ENCODE results near the gene NUMB. TPM values are rescaled to one million over a fixed set of nuclear protein-coding genes. Genes with fewer than 3 reads are reported as not detected.

NUMB gene
- total RNA-seq, 1 experiment from 2014 or later = 46.5 TPM

DNA sequence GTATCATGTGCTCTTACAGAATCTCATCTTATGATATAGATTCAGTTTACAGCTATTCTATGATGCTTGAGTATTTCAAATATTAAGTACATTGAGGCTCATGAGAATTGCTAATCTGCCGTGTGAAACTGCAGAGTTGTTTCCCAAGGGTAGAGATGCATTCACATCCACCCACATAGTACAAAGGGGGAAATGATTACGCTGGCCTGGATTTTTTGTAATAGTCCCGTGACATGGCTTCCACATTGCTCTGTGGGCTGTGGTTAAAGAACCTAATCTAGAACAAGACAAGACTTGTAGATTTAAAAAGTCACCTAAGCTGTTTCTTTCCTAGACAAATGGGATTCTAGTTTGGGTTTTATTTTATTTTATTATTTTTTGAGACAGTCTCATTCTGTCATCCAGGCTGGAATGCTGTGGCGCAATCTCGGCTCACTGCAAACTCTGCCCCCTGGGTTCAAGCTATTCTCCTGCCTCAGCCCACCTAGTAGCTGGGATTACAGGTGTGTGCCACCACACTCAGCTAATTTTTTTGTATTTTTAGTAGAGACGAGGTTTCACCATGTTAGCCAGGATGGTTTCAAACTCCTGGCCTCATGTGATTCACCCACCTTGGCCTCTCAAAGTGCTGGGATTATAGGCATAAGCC lies 19.4 kb upstream of the NUMB start:
- H3K9me3 Mint-ChIP-seq = no peaks in the 10 kb centered on the region; a peak in 1 of 5 replicates
- Histone ChIP-seq H2BK120ac (ENCODE audit: low read depth, low read length, poor library complexity, severe bottlenecking) (no peak overlapping the region), H3K9me3 (ENCODE audit: control insufficient read depth, low read depth, low read length) (no peaks in the 10 kb centered on the region), H4K8ac (replicated peaks; ENCODE audit: insufficient read length, low read depth, low read length) (no peak overlapping the region), H2AFZ (ENCODE audit: low read length) (no peak overlapping the region), H3K27ac (ENCODE audit: insufficient read length, low read depth, low read length) (no peak overlapping the region), H3K18ac (ENCODE audit: insufficient read length, low read depth, low read length) (no peak overlapping the region), H3K4ac (ENCODE audit: low read depth, low read length) (no peak overlapping the region), H4K20me1 (ENCODE audit: control insufficient read depth, insufficient read depth, insufficient read length) (no peaks in the 10 kb centered on the region), H3K14ac (ENCODE audit: insufficient read depth, low read length) (no peak overlapping the region), H3K4me1 (ENCODE audit: insufficient read depth, low read length) (no peaks in the 10 kb centered on the region), H3K9ac (ENCODE audit: extremely low read depth, insufficient read length, low read length) (no peak overlapping the region), H2BK20ac (ENCODE audit: low read depth, low read length, poor library complexity, severe bottlenecking) (no peak overlapping the region), H3K79me2 (ENCODE audit: insufficient read depth, low read length) (no peaks in the 10 kb centered on the region), H2BK5ac (ENCODE audit: insufficient read length, low read length) (no peak overlapping the region), H2BK15ac (ENCODE audit: low read depth, low read length) (no peak overlapping the region), H2AK5ac (ENCODE audit: insufficient read length, low read length) (no peak overlapping the region), H3K4me2 (ENCODE audit: insufficient read depth, insufficient read length, low read length) (no peak overlapping the region), H2BK12ac (ENCODE audit: insufficient read length, low read depth, low read length) (no peak overlapping the region), H3K23ac (ENCODE audit: insufficient read length, low read depth, low read length) (no peak overlapping the region), H4K91ac (ENCODE audit: insufficient read length, low read depth, low read length) (no peak overlapping the region), H3K23me2 (ENCODE audit: insufficient read length, low read depth, low read length, poor library complexity, severe bottlenecking) (no peaks in the 10 kb centered on the region), H4K5ac (ENCODE audit: insufficient read length, low read depth, low read length) (no peak overlapping the region), H3K79me1 (ENCODE audit: insufficient read depth, low read depth, low read length, poor library complexity, severe bottlenecking) (no peaks in the 10 kb centered on the region), H3K56ac (ENCODE audit: insufficient read length, low read depth, low read length) (no peak overlapping the region), H3T11ph (ENCODE audit: low read length) (no peak overlapping the region), H3K27me3 (ENCODE audit: insufficient read depth, low read length) (no peaks in the 10 kb centered on the region)
- H3K27ac Mint-ChIP-seq = no peak overlapping the region
- no peaks in the 10 kb centered on the region for H3K36me3 Mint-ChIP-seq (ENCODE audit: insufficient read depth in 1 of 3, low read depth in 3 of 3)
- peaks cover 0 to 7% of the 10 kb centered on the region in 2 experiments; a peak in 2 of 4 replicates for H3K4me1 Mint-ChIP-seq
- TF ChIP-seq, protein P1, sequence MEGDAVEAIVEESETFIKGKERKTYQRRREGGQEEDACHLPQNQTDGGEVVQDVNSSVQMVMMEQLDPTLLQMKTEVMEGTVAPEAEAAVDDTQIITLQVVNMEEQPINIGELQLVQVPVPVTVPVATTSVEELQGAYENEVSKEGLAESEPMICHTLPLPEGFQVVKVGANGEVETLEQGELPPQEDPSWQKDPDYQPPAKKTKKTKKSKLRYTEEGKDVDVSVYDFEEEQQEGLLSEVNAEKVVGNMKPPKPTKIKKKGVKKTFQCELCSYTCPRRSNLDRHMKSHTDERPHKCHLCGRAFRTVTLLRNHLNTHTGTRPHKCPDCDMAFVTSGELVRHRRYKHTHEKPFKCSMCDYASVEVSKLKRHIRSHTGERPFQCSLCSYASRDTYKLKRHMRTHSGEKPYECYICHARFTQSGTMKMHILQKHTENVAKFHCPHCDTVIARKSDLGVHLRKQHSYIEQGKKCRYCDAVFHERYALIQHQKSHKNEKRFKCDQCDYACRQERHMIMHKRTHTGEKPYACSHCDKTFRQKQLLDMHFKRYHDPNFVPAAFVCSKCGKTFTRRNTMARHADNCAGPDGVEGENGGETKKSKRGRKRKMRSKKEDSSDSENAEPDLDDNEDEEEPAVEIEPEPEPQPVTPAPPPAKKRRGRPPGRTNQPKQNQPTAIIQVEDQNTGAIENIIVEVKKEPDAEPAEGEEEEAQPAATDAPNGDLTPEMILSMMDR (conservative IDR thresholded peaks at IDR 0.05) = no peak
- H3K27me3 Mint-ChIP-seq (ENCODE audit: low read depth) = no peaks in the 10 kb centered on the region
- no CpG with 5 or more reads among the region's 6 CpGs for WGBS (ENCODE audit: extremely low coverage, insufficient read length, low lambda C conversion rate)
- no peak for DNase-seq
- H3K4me3 Mint-ChIP-seq = no peak overlapping the region
